ENCODE data around the gene GPR17.

Gene GPR17

DNA sequence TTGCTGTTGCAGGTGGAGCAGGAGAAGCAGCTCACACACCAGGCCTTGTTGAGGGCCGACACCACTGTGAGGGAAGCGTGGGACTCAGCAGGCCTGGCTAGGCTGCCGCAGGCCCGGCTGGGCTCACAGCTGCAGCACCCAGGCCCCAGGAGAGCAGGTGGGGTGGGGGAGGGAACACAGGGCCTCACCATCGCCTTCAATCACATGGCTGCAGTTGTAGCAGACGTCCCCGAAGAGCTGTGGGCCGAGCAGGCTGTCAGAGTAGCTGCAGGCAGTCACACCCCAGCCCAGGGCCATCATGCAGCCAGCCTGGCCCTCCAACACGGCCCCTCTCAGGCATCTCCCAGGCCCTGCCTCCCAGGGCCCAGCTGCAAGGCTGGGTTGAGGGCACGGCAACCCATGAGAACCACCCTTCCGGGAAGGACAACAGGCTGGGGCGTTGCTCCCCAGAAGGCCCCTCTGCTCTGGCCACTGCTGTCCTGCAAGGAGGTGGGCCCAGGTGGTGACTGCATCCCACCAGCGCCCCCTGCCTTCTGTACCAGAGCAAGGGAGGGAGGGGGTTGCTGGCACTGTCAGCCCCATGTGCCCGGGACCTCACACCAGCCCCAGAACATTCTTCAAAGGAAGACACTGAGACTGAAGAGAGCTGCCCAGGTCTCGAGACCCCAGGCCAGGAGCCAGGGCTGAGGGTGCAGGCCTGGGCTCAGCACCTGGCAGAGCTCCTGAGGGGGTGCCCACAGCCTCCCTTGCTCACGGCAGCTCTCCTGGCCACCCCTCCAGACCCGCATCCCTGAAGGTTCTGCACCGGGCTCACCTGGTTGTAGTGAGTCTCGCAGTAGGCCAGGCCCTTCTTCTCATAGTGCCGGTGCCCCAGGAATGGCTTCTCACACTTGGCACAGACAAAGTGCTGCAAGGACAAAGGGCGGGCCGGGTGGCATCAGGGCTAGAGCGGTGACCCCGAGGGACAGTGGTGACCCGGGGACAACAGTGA lies 5.6 kb upstream of the GPR17 start:
- no peak for DNase-seq (ENCODE audit: extremely low read depth in 1 of 2, low read depth in 1 of 2)

DNA sequence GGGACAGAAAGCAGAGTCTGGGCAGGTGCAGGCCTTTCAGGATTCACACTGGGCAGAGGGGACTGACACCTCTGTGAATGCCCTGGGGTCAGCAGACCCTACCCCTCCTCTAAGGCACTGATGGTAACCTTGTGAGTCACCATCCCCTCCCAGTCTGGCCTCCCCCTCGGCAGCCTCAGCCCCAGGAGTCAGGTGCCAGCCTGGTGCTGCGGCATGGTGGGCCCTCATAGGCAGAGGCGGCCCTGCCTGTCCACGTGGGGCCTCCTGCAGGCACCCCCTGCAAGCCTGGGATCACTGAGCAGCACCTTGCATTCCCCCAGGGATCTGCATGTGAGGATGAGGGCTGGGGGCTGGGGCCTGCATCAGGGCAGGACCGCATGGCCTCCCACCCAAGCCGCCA lies 4.8 kb upstream of the GPR17 start:
- no peak for DNase-seq (ENCODE audit: extremely low read depth in 1 of 2, low read depth in 1 of 2)

DNA sequence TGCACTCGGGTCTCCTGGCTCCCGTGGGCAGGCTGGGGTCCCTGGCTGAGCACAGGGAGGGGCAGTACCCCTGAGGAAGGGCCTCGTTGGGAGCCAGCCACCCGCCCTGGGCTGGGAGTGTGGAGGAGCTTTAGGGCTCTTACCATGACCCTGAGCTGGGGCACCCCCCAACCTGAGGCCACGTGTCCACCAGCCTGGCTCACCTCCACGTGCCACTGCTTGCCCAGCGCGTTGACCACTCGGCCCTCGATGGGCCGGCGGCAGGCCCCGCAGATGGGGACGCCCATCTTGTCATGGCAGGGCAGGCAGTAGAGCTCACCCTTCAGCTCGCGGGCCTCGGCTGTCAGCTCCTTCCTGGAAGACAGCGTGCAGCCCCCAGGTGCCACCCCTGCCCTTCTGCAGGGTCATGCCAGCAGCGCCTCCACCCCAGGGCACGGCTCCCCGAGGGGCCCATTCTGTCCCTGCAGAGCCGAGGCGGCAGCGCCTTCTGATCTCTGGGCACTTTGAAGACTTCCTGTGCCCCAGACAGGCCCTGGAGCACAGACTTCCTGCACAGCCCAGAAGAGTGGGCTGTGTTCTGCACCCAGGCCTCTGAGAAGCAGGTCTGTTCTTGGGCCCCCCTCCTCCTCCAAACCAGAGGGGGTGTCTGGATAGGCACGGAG lies 4.0 kb upstream of the GPR17 start:
- DNase-seq (ENCODE audit: extremely low read depth in 1 of 2, low read depth in 1 of 2): peak in 1 of 2 donors; percentile 28

DNA sequence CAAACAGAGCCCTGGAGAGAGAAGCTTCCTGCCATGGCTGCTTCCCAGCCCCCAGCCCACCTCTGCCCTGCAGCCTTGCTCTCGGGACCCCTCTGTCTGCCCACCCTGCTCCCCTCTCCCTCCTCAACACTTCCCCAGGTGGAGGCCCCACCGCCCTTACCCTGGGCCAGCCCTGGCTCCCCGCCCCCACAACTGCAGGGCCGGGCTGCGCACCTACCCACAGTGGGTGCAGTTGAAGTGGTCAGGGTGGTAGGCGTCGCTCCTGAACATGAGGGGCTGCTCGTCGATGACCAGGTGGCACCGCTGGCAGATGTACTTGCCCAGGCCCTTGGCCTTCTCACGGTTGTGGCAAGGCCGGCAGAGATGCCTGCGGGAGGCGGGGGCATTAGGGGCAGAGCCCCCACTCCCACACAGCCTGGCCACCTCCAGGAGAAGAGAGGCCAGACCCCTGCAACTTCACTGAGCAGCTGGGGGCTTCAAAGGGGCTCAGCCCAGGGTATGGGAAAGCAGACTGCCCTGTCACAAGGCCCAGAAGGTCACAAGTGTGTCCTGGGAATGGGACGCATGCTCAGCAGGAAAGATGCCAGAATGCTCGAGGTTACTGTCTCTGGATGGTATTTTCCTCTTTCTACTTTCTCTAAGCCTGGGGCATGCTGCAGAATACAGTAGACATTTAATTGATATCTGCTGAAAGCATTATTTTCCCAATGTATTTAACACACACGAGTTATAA lies 3.1 kb upstream of the GPR17 start:
- DNase-seq (ENCODE audit: extremely low read depth in 1 of 2, low read depth in 1 of 2): no peak

DNA sequence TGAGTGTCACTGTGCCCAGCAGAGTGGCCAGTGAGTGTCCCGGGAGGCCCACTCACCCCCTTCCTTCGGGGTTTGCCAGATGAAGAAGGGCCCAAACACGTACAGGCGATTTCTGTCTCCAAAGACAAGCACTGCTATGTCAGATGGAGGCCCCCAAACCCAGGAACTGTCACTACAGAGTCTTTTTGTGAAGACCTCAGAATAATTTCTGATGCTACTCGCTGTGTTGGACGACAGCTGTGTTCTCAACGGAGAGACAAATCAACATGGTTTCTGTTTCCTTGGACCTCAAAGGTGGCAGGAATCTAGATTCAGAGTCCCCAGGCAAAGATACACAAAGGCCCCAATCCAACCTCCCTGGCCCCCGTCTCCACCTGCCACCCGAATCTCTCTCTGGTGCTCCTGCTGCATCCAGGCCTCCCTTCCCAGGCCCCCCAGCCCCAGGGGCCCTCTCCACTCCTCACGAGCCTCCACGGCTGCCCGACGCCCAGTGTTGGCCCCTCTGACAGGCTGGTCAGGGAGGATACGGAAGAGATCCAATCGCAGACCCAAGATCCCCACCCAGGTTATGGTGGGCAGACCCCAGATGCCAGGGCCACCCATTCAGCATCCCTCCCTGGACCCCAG lies 2.4 kb upstream of the GPR17 start:
- DNase-seq (ENCODE audit: extremely low read depth in 1 of 2, low read depth in 1 of 2): no peak

DNA sequence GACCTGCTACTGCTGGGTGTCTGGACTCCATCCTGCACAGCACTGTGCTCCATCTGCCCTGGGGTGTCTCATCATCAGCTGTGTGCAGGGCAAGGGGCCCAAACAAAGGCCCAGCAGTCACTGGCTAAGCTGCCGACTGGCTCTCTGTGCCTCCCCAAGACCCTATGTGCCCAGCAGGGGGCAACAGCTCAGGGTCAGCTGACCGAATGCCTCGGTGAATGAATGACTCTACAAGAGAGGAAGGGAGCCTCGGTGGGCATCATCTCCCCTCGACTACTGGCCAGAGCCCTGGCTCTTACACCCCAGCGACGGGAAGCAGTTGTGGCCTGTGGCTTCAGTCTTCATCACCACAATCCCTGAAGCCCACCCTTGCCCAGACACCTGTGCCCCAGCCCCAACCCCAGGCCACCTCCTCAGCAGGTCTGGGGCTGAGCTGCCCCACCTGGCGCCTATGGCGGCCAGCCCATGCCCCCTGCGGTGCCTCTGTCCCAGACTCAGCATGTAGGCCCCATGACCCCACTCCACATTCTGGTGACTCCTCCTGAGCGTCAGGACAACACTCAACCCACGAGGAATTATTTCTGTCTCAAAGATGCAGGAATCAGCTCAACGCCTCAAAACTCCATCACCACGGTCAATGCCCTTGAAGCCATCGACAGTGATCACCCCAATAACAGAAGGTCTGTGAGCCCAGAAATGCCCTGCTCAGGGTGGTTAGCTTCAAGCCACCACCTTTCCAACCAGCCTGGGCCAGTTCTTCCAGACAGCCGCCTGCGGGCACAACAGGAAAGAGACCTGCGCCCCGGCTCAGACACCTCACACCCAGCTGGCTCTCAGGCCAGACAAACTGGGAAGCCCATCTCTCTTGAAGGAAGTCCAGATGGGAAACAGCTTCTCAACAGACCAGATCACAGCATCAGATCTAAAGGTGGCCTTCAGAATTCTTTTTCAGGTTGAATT lies 1.6 kb upstream of the GPR17 start:
- no peak for DNase-seq (ENCODE audit: extremely low read depth in 1 of 2, low read depth in 1 of 2)

DNA sequence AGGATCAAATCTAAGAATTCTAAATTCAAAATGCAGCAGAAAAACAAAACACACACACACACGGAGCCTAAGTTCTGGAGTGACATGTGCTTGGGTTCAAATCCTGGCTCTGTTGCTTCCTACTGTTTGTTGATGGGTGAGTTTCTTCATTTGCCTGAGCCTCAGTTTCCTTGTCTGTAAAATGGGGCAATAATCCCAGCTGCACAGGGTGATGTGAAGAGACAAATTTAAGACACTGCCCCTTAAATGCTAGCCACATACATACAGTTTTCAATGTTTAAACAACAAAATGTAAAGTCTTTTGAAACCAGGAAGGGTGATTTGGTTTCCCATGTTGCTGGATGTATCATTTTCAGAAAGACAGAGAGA lies 943 bp upstream of the GPR17 start:
- no peak for DNase-seq (ENCODE audit: extremely low read depth in 1 of 2, low read depth in 1 of 2)

DNA sequence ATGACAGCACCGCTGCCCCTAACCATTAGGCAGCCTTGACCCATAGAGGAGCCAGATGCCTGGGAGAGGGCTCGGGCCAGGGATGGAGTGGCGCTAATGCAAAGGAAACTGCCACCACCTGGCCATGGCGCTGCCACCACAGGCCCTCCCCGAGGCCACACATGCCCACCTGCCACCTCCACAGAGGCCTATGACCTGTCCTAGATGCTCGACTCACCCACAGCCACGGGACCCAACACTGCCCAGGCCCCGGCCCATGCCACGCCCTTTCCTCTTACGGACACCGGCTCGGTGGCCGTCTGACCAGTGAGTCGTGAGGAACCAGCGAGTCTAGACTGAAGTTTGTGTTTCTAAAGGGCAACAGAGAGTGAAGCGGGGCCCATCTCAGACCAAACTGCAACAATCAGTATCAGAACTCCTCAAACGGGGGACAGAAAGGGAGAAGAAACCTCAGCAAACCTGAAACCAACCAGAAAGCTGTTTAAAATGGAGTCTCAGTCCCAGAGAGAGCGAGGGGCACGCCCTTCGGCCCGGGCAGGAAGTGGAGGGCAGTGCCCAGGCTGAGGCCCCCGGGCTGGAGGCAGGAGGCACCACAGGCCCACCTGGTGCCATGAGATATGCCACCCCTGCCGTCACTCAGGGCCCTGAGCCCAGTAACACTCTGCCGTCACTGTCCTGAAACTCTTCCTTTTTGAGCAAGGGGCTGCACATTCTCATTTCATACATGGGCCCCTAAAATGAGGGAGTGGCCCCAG lies 711 bp downstream of the GPR17 start:
- DNase-seq (ENCODE audit: extremely low read depth in 1 of 2, low read depth in 1 of 2): no peak

DNA sequence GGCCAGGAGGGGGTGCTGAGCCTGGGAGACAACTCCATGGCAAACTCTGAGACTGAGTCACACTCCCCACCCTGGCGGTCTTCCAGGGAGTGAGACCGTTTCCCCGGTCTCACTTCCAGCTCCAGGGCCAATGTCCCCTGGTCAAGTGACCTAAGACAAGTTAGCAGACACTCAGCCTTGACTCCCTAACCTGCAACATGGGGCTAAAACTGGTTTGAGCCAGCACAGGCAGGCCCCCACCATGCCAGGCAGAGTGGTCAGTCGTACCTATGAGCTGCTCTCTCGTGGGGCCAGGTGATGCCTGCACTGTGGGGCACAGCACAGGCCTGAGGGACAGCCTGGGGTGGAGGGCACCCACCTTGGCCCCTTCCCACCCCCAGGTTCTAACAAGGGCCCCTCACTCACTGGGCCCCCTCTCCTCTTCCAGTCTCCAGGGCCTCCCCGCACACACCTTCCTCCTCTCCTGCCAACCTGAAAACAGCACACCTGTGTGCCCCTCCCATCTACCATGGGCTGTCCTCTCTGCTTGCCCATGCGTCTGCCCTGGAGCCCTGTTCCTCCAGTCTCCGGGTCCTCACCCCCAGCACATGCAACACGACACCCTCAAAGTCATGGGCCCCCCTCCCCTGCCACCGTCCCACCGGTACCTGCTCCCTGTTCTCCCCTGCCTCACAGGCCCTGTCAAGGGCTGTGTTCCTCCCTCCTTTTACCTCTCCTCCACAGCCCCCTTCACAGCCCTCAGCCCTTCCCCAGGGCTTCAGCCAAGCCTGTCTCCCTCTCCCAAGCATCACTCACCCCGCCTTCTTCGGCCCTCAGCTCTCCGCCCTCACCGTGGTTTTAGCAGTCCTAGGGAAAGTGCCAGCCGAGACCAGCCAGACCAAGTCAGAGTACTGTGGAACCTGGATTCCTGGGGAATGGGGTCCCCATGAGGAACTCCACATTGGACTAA lies 1.6 kb downstream of the GPR17 start:
- no peak for DNase-seq (ENCODE audit: extremely low read depth in 1 of 2, low read depth in 1 of 2)

DNA sequence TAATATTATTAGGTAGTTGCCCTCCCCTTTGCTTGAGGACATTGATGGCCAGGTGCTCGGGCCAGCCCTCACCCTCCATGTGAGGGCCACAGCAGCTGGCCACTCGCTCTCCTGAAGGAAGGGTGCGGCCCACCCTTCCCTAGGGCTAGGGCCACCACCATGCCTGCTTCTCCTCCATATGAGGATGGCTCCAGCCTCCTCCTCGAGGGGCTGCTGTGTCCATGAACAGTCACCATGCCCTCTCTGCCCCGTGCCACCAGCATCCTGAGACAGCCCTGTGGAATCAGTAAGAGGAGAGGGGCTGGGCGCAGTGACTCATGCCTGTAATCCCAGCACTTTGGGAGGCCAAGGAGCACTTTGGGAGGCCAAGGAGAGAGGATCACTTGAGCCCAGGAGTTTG lies 2.4 kb downstream of the GPR17 start:
- no peak for DNase-seq (ENCODE audit: extremely low read depth in 1 of 2, low read depth in 1 of 2)

DNA sequence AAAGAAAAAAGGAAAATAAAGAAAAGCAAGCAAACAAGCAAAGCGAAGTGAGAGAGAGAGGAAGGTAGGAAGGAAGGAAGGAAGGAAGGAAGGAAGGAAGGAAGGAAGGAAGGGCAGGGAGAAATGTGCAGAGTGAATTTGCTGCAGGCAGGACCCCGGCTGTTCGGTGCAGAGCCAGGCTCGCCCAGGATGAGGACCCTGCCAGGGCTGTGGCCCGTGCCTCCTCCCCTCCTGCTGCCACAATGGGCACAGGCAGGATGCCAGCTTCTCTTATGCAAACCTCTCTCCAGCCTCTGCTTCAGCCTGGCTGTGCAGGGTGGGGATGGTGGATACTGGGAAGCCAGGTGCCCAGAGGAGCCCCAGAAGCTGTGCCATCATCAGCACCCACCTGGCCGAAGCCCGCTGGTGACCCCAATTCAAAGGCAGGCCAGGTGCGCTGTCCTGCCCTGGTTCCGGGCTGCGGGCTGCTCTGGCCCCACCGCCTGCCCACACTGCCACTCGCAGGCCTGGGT lies 3.2 kb downstream of the GPR17 start:
- no peak for DNase-seq (ENCODE audit: extremely low read depth in 1 of 2, low read depth in 1 of 2)

DNA sequence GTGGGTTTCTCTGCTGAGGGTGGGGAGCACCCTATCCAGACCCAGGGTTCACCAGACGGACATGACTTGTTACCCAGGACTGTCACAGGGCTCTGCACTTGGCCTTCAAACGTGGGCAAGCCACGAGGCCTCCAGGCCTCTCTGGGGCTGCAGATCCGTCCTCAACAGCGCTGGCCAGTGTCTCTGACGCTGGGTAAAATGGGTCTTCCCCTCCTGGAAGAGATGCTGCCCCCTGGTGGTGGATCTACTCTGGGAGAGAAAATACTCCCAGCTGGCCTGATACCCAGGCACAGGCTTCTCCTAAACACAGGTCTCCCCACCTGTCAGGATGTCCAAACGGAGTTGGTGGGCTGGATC lies 3.7 kb downstream of the GPR17 start:
- peak; percentile 67 to 79 for DNase-seq (ENCODE audit: extremely low read depth in 1 of 2, low read depth in 1 of 2)

DNA sequence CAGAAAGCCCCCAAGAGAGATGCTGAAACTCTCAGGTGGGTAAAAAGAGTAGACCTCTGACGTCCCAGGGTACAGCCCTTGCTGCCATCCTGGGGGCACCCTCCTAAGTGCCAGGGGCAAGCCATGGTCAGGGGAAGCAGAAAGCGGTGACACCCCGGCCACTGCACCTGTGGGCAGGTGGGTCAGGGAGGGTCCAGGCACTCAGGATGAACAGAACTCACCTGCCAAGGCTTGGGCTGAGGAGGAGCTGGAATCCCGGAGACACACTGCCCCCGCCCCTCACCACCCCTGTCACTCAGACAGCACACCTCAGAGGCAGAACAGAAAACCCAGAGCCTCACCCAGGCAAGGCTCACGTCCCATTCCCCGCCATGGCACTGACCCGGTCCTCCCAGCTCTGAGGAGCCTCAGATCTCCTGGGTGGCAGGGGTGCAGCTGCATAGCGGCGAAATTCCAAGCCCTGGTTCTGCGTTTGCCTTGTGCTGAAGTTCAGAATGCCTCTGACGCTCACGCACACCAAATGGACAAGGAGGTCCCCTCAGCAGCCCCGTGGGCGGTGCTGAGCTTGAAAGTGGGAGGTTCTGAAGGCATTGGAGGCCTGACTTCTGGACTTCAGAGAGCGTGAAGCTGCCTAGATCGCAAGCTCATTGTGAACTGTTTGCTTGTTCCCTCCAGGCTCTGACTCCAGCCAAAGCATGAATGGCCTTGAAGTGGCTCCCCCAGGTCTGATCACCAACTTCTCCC lies 4.3 kb downstream of the GPR17 start:
- no peak for DNase-seq (ENCODE audit: extremely low read depth in 1 of 2, low read depth in 1 of 2)

DNA sequence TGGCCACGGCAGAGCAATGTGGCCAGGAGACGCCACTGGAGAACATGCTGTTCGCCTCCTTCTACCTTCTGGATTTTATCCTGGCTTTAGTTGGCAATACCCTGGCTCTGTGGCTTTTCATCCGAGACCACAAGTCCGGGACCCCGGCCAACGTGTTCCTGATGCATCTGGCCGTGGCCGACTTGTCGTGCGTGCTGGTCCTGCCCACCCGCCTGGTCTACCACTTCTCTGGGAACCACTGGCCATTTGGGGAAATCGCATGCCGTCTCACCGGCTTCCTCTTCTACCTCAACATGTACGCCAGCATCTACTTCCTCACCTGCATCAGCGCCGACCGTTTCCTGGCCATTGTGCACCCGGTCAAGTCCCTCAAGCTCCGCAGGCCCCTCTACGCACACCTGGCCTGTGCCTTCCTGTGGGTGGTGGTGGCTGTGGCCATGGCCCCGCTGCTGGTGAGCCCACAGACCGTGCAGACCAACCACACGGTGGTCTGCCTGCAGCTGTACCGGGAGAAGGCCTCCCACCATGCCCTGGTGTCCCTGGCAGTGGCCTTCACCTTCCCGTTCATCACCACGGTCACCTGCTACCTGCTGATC lies 4.9 kb downstream of the GPR17 start:
- no peak for DNase-seq (ENCODE audit: extremely low read depth in 1 of 2, low read depth in 1 of 2)

DNA sequence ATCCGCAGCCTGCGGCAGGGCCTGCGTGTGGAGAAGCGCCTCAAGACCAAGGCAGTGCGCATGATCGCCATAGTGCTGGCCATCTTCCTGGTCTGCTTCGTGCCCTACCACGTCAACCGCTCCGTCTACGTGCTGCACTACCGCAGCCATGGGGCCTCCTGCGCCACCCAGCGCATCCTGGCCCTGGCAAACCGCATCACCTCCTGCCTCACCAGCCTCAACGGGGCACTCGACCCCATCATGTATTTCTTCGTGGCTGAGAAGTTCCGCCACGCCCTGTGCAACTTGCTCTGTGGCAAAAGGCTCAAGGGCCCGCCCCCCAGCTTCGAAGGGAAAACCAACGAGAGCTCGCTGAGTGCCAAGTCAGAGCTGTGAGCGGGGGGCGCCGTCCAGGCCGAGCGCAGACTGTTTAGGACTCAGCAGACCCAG lies 5.4 kb downstream of the GPR17 start:
- no peak for DNase-seq (ENCODE audit: extremely low read depth in 1 of 2, low read depth in 1 of 2)

DNA sequence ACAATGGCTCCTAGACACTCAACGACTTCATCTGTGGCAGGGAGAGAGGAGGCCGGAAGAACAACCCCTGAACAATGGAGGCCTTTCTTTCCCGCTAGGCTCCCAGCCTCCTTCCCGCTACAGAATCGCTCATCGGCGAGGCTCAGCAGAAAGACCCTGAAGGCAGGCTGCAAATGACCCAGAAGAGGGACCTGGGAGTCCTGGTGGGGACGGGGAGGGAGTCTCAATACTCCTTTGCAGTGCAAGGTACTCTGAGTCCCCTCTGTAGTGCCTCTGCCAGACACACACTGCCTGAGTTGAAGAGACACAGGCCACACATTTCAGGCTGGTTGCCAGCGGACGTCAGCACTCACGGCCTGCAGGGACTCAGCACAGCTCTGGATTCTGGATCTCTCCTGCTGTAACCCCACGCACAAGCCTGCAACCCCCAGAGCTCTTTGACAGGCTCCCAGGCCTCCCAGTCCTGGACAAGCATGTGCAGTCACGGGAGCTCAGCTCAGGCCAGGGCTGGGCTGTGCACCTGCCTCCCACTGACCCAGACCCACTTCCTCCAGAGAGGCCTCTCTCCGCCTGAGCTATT lies 6.1 kb downstream of the GPR17 start:
- DNase-seq (ENCODE audit: extremely low read depth in 1 of 2, low read depth in 1 of 2): no peak
